NCI-H2107 treated with DMSO at 0.1 percent for 48 hours (cell line): ENCODE results near the gene PSMB8.
"Not testable (repeated sequence)": the region's sequence is repeated elsewhere in the genome, so short reads cannot be mapped to it uniquely, and the experiment has no call there.

Source experiments
- DNase-seq: peaks from one replicate; lab custom pipeline; 2025; ENCODE audit not compliant: unreplicated experiment; lab: John Stamatoyannopoulos, UW

The PSMB8 gene

DNA sequence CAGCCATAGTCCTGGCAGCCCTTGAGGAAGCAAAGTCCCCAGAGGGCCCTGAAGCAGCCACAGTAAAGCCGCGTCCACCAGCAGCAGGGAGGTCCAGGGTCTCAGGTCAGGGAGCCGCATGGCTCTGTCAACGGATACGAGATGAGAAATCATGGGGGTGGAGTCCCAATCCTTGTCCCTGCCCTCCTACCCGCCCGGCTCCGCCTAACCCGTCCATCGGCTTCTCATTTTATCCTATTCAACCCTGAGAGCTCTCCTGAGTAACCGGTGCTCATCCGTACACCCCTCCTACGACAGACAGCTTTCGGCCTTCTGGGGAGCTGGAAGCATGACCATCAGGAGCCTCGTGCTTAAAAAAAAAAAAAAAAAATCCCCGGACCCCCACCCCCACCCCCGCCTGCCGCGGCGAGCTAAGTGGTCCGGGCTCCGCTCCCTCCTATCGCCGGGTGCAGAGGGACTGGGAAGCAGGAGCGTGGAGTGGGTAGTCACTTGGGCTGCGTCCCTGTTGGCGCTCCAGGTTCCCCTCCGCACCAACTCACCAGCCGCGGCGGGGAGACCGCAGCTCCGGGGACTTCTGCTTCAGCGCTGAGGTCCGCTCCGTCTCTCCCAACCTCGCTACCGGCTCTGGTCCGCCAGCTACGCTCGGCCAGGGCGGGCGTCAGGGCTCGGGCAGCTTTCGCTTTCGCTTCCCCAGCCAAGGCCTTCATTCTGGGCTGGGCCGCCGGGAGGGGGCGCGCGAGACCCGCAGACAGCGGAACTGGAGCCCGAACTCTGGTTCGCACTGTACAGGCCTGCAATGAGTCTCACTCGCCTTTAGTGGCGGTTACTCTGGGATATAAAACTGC lies 5.5 kb downstream of the PSMB8 start, which contains the start of gene TAP2:
Gene TAP2, minus strand, starts transcription at position 626 of the 845 bp plus-strand sequence. Its CDS starts 506 bp downstream, at position 120.
- DNase-seq: peak; percentile 16

DNA sequence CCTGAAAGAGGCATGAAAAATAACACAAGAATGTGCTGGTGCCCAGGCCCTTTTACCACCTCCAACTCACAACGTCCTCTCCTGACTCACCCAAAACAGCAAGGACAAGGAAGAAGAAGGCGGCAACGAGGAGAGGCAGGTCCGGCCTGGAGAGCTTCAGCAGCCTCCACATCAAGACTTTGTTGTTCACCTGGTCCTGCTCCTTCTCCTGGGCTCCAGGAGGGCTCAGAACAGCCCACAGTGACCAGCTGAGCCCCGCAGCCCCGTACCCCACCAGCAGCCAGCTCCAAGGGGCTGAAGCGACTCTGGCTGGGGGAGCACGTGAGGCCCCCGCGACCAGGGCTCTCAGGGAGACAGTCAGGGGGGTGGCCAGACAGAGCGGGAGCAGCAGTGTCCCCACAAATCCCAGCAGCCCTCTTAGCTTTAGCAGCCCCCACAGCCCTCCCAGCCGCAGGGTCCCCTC lies 6.2 kb downstream of the PSMB8 start:
- DNase-seq: no peak

DNA sequence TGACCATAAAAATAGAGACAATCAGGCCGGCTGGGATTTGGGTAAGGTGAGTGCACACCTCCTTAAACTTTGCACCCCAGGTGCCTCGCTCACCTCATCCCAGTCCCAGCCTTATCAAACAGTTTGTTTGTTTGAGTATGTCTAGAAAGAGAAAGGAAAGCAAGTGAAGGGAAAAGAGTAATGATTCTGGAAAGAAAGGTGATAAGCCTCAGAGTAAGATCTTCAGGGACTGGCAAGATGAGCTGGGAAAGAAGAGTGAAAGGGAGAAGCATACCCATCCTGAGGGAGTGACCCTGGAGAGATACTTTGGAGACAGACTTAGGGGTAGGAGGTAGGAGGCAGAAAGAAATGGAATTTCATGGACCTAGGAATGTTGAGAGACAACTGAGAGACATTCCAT lies 7.0 kb downstream of the PSMB8 start:
- no peak for DNase-seq

DNA sequence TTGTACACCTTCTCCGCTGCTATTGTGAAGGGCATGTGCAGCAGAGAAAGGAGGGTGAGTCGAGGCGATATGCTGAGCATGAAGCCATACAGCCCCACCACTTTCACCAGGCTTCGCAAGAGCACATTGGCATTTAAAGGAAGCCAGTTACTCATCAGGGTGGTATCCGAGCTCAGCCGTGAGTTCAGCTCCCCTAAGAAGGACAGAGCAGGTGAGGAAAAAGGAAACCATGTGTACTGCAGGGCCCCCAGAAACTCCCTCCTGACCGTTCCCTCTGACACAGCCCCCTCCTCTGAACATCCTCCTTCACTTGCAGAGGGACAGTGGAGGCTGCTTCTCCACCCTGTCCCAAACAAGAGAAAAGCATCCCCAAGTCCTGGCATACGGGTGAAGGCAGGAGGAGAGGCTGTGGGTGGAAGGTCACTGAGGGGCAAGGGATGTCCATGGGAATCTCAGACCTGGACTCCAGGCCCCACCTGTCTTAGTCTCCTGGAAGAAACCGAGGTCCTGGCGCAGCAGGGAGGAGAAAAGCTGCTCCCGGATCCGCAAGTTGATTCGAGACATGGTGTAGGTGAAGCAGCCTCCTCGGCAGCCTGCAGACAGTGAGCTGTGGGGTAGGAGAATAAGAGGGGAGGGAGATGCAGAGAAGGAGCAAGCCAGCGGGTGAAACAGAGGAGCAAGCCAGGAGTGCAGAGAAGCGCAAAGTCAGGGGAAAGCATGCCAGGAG lies 8.5 kb downstream of the PSMB8 start:
- no peak for DNase-seq

DNA sequence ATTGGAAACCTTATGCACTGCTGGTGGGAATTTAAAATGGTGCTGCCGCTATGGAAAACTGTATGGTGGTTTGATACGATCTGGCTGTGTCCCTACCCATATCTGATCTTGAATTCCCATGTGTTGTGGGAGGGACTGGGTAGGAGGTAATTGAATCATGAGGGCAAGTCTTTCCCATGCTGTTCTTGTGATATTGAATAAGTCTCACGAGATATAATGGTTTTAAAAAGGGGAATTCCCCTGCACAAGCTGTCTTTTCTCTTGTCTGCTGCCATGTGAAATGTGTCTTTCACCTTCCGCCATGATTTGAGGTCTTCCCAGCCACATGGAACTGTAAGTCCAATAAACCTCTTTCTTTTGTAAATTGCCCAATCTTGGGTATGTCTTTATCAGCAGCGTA lies 10.2 kb downstream of the PSMB8 start:
- DNase-seq: no peak

DNA sequence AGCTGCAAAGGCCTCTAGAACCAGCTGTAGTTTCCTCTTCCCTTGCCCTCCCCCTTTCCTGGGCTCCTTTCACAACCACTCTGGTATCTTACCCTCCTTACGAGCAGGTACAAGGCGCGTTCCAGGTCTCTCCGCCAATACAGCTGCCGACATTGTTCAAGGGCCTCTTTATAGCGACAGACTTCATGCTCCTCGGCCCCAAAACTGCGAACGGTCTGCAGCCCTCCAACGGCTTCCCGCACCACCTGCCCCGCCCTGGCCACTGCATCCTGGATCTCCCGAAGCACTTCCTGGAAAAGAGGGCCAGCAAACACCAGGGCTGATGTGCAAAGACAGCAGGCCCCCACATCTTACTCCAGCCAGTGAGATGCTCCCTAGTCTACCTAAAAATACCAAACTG lies 11.3 kb downstream of the PSMB8 start:
- DNase-seq: no peak

DNA sequence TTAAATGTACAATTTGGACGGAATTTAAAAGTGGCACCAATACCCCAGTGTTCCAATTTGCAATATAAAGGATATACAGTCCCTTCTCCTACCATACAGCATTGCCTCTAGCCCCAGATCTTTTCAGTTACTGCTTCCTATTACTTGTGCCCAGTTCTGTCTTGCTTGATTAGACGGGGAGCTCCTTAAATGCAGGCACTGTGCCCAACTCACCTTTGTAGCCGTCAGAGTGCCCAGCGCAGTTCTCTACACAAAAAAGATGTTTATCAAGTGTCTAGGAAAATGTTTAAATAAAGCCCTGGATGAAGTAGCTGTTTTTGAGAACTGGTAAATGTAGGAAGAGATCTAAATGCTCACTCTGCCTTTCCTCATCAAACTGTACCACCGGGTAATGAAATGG lies 12.9 kb downstream of the PSMB8 start:
- DNase-seq: no peak

DNA sequence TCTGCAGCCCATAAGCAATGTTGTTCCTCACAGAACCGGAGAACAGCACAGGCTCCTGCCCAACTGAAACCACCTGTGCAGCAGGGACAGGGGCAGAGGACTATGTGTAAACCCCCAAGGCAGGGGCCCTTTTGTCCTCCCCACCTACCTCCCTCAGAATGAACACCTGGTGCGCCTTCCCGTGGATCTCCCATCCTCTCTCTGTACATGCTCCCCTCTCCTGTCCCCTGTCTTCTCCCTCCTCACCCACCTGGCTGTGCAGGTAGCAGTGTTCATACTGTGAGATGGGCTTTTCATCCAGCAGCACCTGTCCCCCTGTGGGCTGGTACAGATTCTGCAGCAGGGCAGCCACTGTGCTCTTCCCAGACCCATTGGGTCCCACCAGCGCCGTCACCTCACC lies 13.8 kb downstream of the PSMB8 start:
- no peak for DNase-seq

DNA sequence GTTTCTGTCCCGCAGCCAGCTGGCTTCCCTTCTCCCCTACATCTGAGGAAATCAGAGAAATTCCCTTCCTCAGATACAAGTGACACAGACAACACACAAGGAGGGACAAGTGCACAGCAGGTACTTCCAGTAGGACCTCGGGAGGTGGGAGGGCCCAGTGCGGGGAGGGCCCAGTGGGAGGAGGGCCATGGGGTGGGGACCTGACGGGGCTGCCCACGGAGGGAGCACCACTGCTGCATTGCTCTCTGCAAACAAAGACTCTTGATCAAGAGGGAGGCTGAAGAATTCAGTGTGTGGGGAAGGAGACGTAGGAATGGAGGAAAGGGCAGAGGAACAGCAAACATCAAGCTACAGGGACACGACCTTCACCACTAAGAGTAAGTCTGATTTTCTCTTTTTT lies 14.4 kb downstream of the PSMB8 start:
- DNase-seq: no peak

DNA sequence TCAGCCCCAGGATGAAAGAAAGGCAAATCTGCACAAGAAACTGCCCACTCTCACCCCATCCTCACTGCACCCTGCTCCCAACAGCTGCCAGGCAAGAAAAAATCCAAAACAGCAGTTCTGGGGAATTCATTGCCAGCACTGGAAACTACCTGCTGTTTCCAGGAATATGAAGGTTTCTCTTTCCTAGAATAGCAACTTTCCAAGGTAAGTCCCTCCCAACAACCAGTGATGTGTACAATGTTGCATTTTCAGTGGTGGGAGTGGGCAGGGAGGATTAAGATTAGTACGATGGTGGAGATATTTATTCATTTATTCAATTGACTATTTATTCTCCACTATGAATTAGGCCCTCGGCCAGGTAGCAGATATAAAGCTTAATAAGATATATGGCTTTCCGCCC lies 16.8 kb downstream of the PSMB8 start:
- DNase-seq: no peak

DNA sequence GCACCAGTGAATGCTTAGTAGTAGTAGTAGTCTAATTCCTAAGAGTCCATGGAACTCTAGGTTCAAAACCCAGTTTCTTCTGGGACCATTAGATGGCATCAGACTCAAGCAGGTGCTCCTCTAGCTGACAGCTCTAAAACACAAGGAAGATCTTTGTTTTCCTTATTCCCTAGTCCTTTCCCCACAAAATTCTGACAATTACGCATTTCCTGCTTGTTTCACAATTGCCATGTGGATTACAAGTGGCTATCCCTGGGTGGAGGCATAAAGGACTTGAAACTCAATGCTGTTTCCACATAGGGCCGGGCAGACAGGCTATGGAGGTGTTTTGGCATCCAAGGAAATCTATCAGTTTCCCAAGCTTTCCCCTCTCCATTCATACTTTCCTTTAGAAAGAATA lies 17.9 kb downstream of the PSMB8 start:
- peak; percentile 2 for DNase-seq

DNA sequence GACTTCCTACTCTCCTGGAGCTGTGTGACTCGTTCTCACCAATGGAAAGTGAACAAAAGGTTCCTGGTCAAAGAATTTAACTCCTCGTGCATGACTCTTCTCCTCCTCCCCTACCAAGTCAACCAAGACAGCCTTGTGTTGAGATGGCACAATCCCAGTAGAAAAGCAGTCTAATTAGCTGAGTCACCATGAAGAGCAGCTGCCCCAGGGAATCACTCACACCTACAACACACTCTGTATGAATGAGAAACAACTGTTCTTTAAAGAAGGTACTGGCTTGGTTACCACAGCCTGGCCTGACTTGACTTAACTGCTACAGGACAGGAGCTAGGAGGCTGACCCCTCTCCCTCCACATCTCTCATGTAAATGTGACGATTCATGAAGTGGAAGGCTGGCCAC lies 24.1 kb downstream of the PSMB8 start:
- no peak for DNase-seq

DNA sequence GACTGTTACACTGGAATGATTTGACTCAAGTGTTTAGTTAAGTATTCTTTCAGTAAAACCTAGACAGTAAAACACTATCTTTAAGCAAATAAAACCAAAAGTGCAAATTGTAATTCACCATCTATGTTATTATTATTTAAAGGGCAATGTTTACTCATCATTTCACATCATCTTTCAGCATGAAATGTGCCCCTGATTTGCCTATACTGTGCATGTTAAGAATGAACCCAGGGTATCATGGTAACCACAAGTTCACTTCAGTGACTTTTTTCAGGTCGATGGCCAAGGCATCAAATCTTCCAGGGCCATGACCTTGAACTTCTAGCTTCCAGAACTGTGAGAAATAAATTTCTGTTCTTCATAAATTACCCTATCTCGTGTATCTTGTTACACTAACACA lies 25.0 kb downstream of the PSMB8 start:
- no peak for DNase-seq

DNA sequence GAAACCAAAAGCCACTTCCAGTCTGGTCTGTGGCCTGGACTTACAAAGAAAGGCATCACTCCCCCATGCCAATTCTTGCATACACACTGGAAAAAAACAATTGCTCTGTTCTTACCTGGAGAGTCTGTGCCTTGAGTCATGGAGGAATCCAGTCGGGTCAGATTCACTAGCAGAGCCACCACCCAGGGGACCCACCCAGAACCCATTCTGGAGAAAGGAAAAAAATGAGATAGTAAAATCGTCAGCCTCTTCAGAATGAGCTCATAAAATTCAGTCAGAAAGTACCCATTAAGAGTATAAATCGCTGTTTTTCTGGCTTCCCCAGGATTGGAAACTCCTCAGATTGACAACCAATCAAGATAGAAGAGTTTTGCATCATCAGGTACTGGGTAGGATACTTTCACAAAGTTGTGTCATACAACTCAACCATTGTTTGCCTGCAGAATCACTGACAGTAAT lies 27.1 kb downstream of the PSMB8 start, which contains the start of gene HLA-DOB:
Gene HLA-DOB, minus strand, starts transcription at position 257 of the 459 bp plus-strand sequence. Its CDS starts 51 bp downstream, at position 206.
- no peak for DNase-seq

DNA sequence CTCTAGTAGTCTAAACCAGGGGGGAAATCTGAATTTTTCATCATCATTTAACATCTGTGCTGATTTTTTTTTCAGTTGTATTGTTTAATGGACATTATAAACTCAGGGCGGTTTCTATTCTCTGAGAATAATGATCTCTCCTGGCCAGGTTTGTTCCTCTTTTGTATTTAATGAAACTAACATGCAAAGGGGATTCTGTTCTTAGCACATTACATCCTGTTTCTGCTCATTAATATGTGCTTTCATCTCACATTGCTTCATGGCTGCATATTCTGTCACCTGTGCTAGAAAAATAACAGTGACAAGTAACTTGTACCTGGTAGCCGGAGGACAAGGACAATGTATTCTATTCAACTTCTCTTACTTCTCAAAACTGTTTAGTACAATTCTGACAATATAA lies 27.9 kb downstream of the PSMB8 start:
- no peak for DNase-seq

DNA sequence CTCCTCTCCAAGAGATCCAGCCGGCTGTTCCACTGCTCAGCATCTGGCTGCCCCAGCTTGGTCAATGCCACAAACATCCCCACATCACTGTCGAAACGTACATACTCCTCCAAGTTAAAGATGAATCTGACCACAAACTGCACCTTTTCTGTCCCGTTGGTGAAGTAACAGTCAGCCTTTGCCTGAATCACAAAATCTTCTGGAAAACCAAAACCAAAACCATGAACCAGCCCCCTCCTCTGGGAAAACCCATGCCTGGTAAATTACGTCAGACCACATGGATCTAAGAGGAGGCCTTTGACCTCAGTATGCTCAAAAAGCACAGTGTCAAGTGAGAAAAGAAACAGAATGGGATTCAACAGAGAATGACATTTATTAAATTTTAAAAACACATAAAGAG lies 28.7 kb downstream of the PSMB8 start:
- DNase-seq: no peak

DNA sequence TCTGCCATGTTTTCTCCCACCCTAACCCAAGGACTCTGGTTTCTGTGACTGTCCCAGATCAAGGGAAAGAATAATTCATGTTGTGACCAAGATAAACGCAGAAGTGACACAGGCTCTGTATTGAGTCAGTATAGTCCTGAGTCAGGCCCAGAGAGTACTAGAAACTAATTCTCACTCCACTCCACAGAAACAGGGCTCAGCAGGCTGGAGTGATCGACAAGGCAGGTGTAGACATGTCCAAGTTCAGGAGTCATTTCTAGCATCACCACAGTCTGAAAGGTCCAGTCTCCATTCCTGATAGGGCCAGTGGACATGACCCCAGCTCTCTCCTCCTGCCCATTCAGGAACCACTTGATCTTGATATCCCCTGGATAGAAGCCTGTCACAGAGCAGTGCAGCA lies 29.7 kb downstream of the PSMB8 start:
- DNase-seq: no peak

DNA sequence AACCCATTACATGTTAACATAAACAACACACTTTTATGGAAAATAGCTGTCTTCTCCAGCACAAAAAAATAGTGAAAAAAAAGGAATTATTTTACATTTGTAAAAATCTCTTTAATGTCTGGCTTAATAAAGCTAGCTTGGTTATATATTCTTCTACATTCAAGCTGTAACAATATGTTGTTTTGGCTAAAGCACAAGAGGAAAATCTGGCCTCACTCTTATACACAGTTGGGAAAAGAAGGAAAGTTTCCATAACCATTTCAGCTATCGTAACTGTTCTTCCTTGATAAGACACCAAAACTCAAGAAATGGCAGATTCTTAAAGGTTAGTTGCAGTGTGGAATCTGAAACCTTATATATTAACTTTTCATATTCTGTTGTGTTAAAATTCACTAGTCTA lies 34.7 kb downstream of the PSMB8 start:
- DNase-seq: no peak

DNA sequence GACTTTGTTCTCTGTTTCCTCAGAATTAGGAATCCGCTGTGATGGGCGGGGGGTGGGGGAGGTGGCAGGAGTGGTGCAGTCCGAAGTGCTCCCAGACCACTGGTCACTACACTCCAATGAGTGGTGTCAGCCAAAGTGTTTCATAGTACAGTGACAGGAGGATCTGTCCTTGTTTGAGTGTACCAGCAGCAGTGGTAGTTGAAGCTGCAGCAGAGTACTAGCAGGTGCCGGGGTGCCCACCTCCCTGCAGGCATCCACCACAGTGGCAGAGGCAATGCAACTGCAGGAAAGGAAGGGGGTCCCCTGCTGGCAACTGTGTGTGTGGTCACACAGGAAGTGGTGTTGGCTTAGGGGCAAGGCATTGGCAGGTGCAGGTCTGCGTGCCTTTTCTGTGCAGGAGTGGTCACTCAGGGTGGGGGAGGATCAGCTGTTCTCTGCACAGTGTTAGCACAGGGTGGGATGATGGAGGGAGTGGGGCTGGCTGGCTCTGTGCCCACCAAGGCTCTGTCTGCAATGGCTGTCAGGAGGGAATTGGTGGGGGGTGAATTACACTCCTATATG lies 36.7 kb downstream of the PSMB8 start:
- DNase-seq: no peak

DNA sequence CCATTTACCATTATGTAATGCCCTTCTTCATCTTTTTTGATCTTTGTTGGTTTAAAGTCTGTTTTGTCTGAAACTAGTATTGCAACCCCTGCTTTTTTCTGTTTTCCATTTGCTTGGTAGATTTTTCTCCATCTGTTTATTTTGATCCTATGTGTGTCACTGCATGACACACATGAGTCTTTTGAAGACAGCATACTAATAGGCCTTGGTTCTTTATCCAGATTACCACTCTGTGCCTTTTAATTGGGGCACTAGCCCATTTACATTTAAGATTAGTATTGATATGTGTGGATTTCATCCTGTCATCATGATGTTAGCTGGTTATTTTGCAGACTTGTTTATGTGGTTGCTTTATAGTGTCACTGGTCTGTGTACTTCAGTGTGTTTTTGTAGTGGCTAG lies 38.4 kb downstream of the PSMB8 start:
- DNase-seq: not testable (repeated sequence)

DNA sequence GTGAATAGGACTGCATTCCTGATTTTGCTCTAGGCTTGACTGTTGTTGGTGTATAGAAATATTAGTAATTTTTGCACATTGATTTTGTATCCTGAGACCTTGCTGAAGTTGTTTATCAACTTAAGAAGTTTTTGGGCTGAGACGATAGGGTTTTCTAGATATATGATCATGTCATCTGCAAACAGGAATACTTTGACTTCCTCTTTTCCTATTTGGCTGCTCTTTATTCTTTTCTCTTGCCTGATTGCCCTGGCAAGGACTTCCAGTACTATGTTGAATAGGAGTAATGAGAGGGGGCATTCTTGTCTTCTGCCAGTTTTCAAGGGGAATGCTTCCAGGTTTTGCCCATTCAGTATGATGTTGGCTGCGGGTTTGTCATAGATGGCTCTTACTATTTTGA lies 40.4 kb downstream of the PSMB8 start:
- DNase-seq: no peak

DNA sequence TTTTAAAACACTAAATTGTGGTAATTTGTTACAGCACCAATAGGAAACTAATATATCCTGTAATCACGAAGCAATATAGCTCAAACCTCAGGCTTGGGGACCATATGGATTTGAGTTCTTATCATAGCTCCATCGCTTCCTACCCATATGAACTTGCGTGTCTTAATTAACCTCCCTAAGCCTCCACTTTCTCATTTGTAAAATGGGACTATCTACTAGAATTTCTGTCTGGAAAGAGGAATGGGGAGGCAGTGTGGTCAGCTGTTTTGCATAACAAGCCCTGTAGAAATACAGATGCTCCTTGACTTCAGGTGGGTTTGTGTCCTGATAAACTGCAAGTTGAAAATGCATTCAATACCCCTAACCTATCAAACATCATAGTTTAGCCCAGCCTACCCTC lies 44.1 kb downstream of the PSMB8 start:
- no peak for DNase-seq
